ENCODE data around the gene GAL. TPM values are rescaled to one million over a fixed set of nuclear protein-coding genes. Genes with fewer than 3 reads are reported as not detected.
"Not testable (repeated sequence)": the region's sequence is repeated elsewhere in the genome, so short reads cannot be mapped to it uniquely, and the experiment has no call there.

Gene GAL
- polyA plus RNA-seq (2013): 0.45 TPM

DNA sequence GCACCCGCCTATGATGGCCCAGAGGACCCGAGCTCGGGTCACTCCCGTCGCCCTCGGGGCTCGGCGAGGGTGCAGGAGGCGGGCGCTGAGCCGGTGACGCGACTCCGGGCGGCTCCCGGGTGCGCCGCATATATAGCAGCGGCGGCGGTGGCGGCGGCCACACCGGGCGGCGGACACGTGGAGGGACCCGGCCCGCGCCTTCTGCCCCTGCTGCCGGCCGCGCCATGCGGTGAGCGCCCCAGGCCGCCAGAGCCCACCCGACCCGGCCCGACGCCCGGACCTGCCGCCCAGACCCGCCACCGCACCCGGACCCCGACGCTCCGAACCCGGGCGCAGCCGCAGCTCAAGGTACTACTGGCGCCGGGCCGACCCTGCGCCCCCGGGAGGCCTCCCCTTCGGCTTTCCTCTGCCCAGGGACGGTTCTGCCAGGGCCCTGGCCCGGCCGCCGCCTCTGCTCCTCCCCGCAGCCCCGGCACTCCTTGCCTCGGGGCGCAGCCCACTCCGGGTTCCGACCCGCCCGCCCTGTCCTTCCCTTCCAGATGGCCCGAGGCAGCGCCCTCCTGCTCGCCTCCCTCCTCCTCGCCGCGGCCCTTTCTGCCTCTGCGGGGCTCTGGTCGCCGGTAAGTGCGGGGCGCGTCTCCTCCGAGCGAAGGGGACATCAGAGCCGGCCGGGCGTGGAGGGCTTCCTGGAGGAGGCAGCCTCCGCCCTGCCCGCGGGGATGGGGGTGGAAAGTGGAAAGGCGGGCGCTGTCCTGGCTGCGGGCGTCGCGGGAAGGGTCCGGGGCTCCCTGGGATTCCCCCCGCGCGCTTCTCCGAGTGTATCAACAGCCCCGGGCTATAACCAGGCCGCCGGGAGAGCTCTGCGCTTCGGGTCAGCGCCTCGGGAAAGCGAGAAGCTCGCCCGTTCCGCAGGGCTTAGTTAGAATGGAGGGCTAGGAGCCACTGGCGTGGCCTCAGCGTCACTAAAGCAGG lies at the start of gene GAL:
Gene GAL (plus strand): TSS at position 160 of the 972 bp plus-strand sequence. CDS start 380 bp downstream, at position 540.
- Histone ChIP-seq H3K4me1 (ENCODE audit: control extremely low read depth in 1 of 4, control insufficient read depth in 4 of 4, insufficient read depth in 4 of 4, low read length in 3 of 4) (peaks cover 0 to 14% (median 10%) of the 10 kb centered on the region in 4 experiments), H3K9me3 (ENCODE audit: control extremely low read depth in 1 of 5, control insufficient read depth in 4 of 5, insufficient read depth in 2 of 5, low read depth in 1 of 5, low read length in 4 of 5) (no peaks in the 10 kb centered on the region), H3K27me3 (replicated peaks in 2 of 5; ENCODE audit: control insufficient read depth in 4 of 5, insufficient read depth in 5 of 5, low read length in 4 of 5) (peaks cover 11 to 77% (median 31%) of the 10 kb centered on the region in 5 experiments), H3K4me3 (ENCODE audit: control insufficient read depth in 1 of 7, extremely low read depth in 1 of 7, insufficient read depth in 4 of 7, low read depth in 2 of 7, low read length in 6 of 7) (peak within 1 kb of the TSS in 5 of 7 experiments; percentile 3 to 55 (median 50)), H3K36me3 (ENCODE audit: control insufficient read depth in 4 of 4, insufficient read depth in 4 of 4, low read length in 3 of 4) (no peaks in the 10 kb centered on the region), H3K27ac (ENCODE audit: insufficient read depth in 1 of 2, low read depth in 1 of 2, low read length in 2 of 2, poor library complexity in 1 of 2, severe bottlenecking in 2 of 2) (no peak within 1 kb of the TSS)
- 2% methylated on average over 91 of the region's 113 CpGs for WGBS (ENCODE audit: insufficient coverage)
- POLR2A ChIA-PET: no interaction called here
- CTCF ChIA-PET: interaction anchor here (0.8 to 2.0 kb wide), 2 partner anchors 10 to 29 kb away, joined by 3 to 4 read pairs; no protein-coding TSS in a partner anchor
- peak in 2 of 3 donors; percentile 28 to 36 for DNase-seq

DNA sequence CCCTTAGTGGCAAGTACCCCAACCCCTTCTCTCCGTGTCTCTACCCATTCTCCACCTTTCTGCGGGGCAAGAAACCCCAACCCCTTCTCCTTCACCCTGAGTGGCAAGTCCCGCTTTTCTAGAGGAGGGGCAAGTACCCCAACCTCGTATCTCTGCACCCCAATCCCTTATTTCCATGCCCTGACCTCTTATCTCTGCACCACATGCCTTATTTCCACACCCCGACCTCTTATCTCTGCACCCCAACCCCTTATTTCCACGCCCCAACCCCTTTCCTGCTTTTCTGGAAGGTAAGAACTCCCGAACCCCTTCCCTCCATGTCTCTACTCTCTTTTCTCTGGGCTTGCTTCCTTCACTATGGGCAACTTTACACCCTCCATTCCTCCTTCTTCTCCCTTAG lies 49.7 kb upstream of the GAL start:
- H3K4me1 ChIP-seq (ENCODE audit: control extremely low read depth in 1 of 4, control insufficient read depth in 4 of 4, insufficient read depth in 4 of 4, low read length in 3 of 4); H3K4me3 ChIP-seq (ENCODE audit: control insufficient read depth in 1 of 7, extremely low read depth in 1 of 7, insufficient read depth in 4 of 7, low read depth in 2 of 7, low read length in 6 of 7); H3K27ac ChIP-seq (ENCODE audit: insufficient read depth in 1 of 2, low read depth in 1 of 2, low read length in 2 of 2, poor library complexity in 1 of 2, severe bottlenecking in 2 of 2); POLR2A ChIA-PET; H3K9me3 ChIP-seq (ENCODE audit: control extremely low read depth in 1 of 5, control insufficient read depth in 4 of 5, insufficient read depth in 2 of 5, low read depth in 1 of 5, low read length in 4 of 5); H3K36me3 ChIP-seq (ENCODE audit: control insufficient read depth in 4 of 4, insufficient read depth in 4 of 4, low read length in 3 of 4); DNase-seq; H3K27me3 ChIP-seq (replicated peaks in 2 of 5; ENCODE audit: control insufficient read depth in 4 of 5, insufficient read depth in 5 of 5, low read length in 4 of 5); CTCF ChIA-PET: not testable (repeated sequence)
- WGBS (ENCODE audit: insufficient coverage): no CpG with 5 or more reads among the region's 7 CpGs

DNA sequence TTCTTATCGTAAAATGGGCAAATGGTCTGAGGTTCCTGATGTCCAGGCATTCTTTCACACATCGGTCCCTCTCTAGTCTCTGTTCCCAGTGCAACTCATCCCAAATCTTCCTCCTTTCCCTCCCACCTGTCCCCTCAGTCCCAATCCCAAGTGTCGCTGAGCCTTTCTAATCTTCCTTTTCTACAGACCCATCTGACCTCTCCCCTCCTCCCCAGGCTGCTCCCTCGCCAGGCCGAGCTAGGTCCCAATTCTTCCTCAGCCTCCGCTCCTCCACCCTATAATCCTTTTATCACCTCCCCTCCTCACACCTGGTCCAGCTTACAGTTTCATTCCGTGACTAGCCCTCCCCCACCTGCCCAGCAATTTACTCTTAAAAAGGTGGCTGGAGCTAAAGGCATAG lies 49.2 kb upstream of the GAL start:
- H3K27me3 ChIP-seq (replicated peaks in 2 of 5; ENCODE audit: control insufficient read depth in 4 of 5, insufficient read depth in 5 of 5, low read length in 4 of 5); POLR2A ChIA-PET; CTCF ChIA-PET; H3K27ac ChIP-seq (ENCODE audit: insufficient read depth in 1 of 2, low read depth in 1 of 2, low read length in 2 of 2, poor library complexity in 1 of 2, severe bottlenecking in 2 of 2); H3K4me3 ChIP-seq (ENCODE audit: control insufficient read depth in 1 of 7, extremely low read depth in 1 of 7, insufficient read depth in 4 of 7, low read depth in 2 of 7, low read length in 6 of 7); DNase-seq; H3K9me3 ChIP-seq (ENCODE audit: control extremely low read depth in 1 of 5, control insufficient read depth in 4 of 5, insufficient read depth in 2 of 5, low read depth in 1 of 5, low read length in 4 of 5); H3K36me3 ChIP-seq (ENCODE audit: control insufficient read depth in 4 of 4, insufficient read depth in 4 of 4, low read length in 3 of 4); H3K4me1 ChIP-seq (ENCODE audit: control extremely low read depth in 1 of 4, control insufficient read depth in 4 of 4, insufficient read depth in 4 of 4, low read length in 3 of 4): not testable (repeated sequence)
- 100% methylated on average over 2 of the region's 7 CpGs for WGBS (ENCODE audit: insufficient coverage)

DNA sequence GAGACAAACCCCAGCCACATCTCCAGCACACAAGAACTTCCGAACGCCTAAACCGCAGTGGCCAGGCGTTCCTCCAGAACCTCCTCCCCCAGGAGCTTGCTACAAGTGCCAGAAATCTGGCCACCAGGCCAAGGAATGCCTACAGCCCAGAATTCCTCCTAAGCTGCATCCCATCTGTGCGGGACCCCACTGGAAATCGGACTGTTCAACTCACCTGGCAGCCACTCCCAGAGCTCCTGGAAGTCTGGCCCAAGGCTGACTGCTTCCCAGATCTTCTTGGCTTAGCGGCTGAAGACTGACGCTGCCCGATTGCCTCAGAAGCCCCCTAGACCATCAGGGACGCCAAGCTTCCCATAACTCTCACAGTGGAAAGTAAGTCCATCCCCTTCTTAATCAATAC lies 48.5 kb upstream of the GAL start:
- WGBS (ENCODE audit: insufficient coverage): 100% methylated on average over 4 of the region's 10 CpGs
- H3K27me3 ChIP-seq (replicated peaks in 2 of 5; ENCODE audit: control insufficient read depth in 4 of 5, insufficient read depth in 5 of 5, low read length in 4 of 5); H3K36me3 ChIP-seq (ENCODE audit: control insufficient read depth in 4 of 4, insufficient read depth in 4 of 4, low read length in 3 of 4); POLR2A ChIA-PET; H3K4me3 ChIP-seq (ENCODE audit: control insufficient read depth in 1 of 7, extremely low read depth in 1 of 7, insufficient read depth in 4 of 7, low read depth in 2 of 7, low read length in 6 of 7); H3K9me3 ChIP-seq (ENCODE audit: control extremely low read depth in 1 of 5, control insufficient read depth in 4 of 5, insufficient read depth in 2 of 5, low read depth in 1 of 5, low read length in 4 of 5); H3K4me1 ChIP-seq (ENCODE audit: control extremely low read depth in 1 of 4, control insufficient read depth in 4 of 4, insufficient read depth in 4 of 4, low read length in 3 of 4); H3K27ac ChIP-seq (ENCODE audit: insufficient read depth in 1 of 2, low read depth in 1 of 2, low read length in 2 of 2, poor library complexity in 1 of 2, severe bottlenecking in 2 of 2); CTCF ChIA-PET; DNase-seq: not testable (repeated sequence)

- H3K4me1 ChIP-seq (ENCODE audit: control extremely low read depth in 1 of 4, control insufficient read depth in 4 of 4, insufficient read depth in 4 of 4, low read length in 3 of 4); H3K27me3 ChIP-seq (replicated peaks in 2 of 5; ENCODE audit: control insufficient read depth in 4 of 5, insufficient read depth in 5 of 5, low read length in 4 of 5); H3K9me3 ChIP-seq (ENCODE audit: control extremely low read depth in 1 of 5, control insufficient read depth in 4 of 5, insufficient read depth in 2 of 5, low read depth in 1 of 5, low read length in 4 of 5); CTCF ChIA-PET; H3K4me3 ChIP-seq (ENCODE audit: control insufficient read depth in 1 of 7, extremely low read depth in 1 of 7, insufficient read depth in 4 of 7, low read depth in 2 of 7, low read length in 6 of 7); H3K36me3 ChIP-seq (ENCODE audit: control insufficient read depth in 4 of 4, insufficient read depth in 4 of 4, low read length in 3 of 4); POLR2A ChIA-PET; H3K27ac ChIP-seq (ENCODE audit: insufficient read depth in 1 of 2, low read depth in 1 of 2, low read length in 2 of 2, poor library complexity in 1 of 2, severe bottlenecking in 2 of 2); DNase-seq: not testable (repeated sequence)
- WGBS (ENCODE audit: insufficient coverage): 97% methylated on average over 3 of the region's 3 CpGs
Observed at GRCh38 chr11:68639322-68639721, 45.0 kb upstream of the GAL start.

GRCh38 chr11:68641880-68642279 lies 42.5 kb upstream of the GAL start:
- no peaks in the 10 kb centered on the region for H3K27me3 ChIP-seq (replicated peaks in 2 of 5; ENCODE audit: control insufficient read depth in 4 of 5, insufficient read depth in 5 of 5, low read length in 4 of 5)
- CTCF ChIA-PET: no interaction called here
- no peaks in the 10 kb centered on the region for H3K4me1 ChIP-seq (ENCODE audit: control extremely low read depth in 1 of 4, control insufficient read depth in 4 of 4, insufficient read depth in 4 of 4, low read length in 3 of 4)
- H3K4me3 ChIP-seq (ENCODE audit: control insufficient read depth in 1 of 7, extremely low read depth in 1 of 7, insufficient read depth in 4 of 7, low read depth in 2 of 7, low read length in 6 of 7): no peak overlapping the region
- no peak overlapping the region for H3K27ac ChIP-seq (ENCODE audit: insufficient read depth in 1 of 2, low read depth in 1 of 2, low read length in 2 of 2, poor library complexity in 1 of 2, severe bottlenecking in 2 of 2)
- H3K36me3 ChIP-seq (ENCODE audit: control insufficient read depth in 4 of 4, insufficient read depth in 4 of 4, low read length in 3 of 4): no peaks in the 10 kb centered on the region
- 91% methylated on average over 14 of the region's 15 CpGs for WGBS (ENCODE audit: insufficient coverage)
- DNase-seq: no peak
- H3K9me3 ChIP-seq (ENCODE audit: control extremely low read depth in 1 of 5, control insufficient read depth in 4 of 5, insufficient read depth in 2 of 5, low read depth in 1 of 5, low read length in 4 of 5): peaks cover under 1 to 11% (median 3%) of the 10 kb centered on the region in 5 experiments
- POLR2A ChIA-PET: no interaction called here

DNA sequence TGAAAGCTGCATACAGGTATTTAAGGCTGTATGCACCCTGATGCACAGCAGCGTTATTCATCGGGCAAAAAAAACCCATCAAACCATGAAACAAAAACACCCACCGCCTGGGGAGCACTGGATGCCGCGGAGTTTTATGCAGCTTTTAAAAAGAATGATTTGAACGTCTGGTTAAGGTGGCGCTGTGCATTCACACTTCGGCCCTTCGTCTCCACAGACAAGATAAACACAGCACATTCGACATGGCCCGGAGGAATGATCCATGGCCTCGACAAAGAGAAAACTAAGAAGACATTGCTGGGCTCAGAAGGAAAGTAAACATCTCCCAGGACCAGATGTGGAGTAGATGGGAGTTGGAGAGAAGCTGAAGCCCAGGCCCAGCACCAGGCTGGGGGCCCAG lies 40.8 kb upstream of the GAL start:
- POLR2A ChIA-PET: no interaction called here
- WGBS (ENCODE audit: insufficient coverage): 69% methylated on average over 9 of the region's 12 CpGs

More for the DNA sequence above, 40.8 kb upstream of the GAL start:
- no peaks in the 10 kb centered on the region for H3K36me3 ChIP-seq (ENCODE audit: control insufficient read depth in 4 of 4, insufficient read depth in 4 of 4, low read length in 3 of 4)
- H3K4me3 ChIP-seq (ENCODE audit: control insufficient read depth in 1 of 7, extremely low read depth in 1 of 7, insufficient read depth in 4 of 7, low read depth in 2 of 7, low read length in 6 of 7): no peak overlapping the region
- peaks cover 2 to 23% (median 12%) of the 10 kb centered on the region in 5 experiments for H3K9me3 ChIP-seq (ENCODE audit: control extremely low read depth in 1 of 5, control insufficient read depth in 4 of 5, insufficient read depth in 2 of 5, low read depth in 1 of 5, low read length in 4 of 5)
- H3K4me1 ChIP-seq (ENCODE audit: control extremely low read depth in 1 of 4, control insufficient read depth in 4 of 4, insufficient read depth in 4 of 4, low read length in 3 of 4): no peaks in the 10 kb centered on the region
- H3K27me3 ChIP-seq (replicated peaks in 2 of 5; ENCODE audit: control insufficient read depth in 4 of 5, insufficient read depth in 5 of 5, low read length in 4 of 5): no peaks in the 10 kb centered on the region
- no peak for DNase-seq
- CTCF ChIA-PET: interaction anchor here (0.7 kb wide), 1 partner anchor 83 kb away, joined by 4 read pairs; no protein-coding TSS in a partner anchor
- H3K27ac ChIP-seq (ENCODE audit: insufficient read depth in 1 of 2, low read depth in 1 of 2, low read length in 2 of 2, poor library complexity in 1 of 2, severe bottlenecking in 2 of 2): no peak overlapping the region
